IMR-90 (cell line): Measurements from ENCODE around the gene MTUS2.

Source experiments
- FOS ChIP-seq: fragments of 150-350 bp; IDR thresholded peaks from 2 replicates; pipeline ENCODE4 v1.6.1; 2016; ENCODE audit warnings: low read depth, low read length
- MAZ ChIP-seq: IDR thresholded peaks from 2 replicates; pipeline ENCODE4 v1.6.1; 2012; ENCODE audit warnings: low read depth, mild to moderate bottlenecking, low read length, improper control_type of control experiment, moderate library complexity, borderline replicate concordance
- MXI1 ChIP-seq: IDR thresholded peaks from 2 replicates; pipeline ENCODE4 v1.6.1; 2012; ENCODE audit warnings: low read depth, mild to moderate bottlenecking, low read length, moderate library complexity, borderline replicate concordance
- POLR2A ChIP-seq: IDR thresholded peaks from 2 replicates; pipeline ENCODE4 v1.6.1; 2012; ENCODE audit warnings: mild to moderate bottlenecking, low read depth, low read length
- RAD21 ChIP-seq: IDR thresholded peaks from 2 replicates; pipeline ENCODE4 v1.6.1; 2012; ENCODE audit warnings: low read length, improper control_type of control experiment
- RCOR1 ChIP-seq: IDR thresholded peaks from 2 replicates; pipeline ENCODE4 v1.6.1; 2012; ENCODE audit warnings: mild to moderate bottlenecking, low read length, improper control_type of control experiment; ENCODE audit not compliant: insufficient replicate concordance
- TF ChIP-seq, protein P1 (sequence below): conservative IDR thresholded peaks from 2 replicates; pipeline ENCODE4 v1.5.1; 2012; ENCODE audit warnings: mild to moderate bottlenecking, low read depth, low read length, improper control_type of control experiment
- TF ChIP-seq, protein P2 (sequence below): fragments of 150-350 bp; IDR thresholded peaks from 2 replicates; pipeline ENCODE4 v1.6.1; 2017; ENCODE audit warnings: mild to moderate bottlenecking, antibody characterized with exemption, low read length, low read depth

DNA sequence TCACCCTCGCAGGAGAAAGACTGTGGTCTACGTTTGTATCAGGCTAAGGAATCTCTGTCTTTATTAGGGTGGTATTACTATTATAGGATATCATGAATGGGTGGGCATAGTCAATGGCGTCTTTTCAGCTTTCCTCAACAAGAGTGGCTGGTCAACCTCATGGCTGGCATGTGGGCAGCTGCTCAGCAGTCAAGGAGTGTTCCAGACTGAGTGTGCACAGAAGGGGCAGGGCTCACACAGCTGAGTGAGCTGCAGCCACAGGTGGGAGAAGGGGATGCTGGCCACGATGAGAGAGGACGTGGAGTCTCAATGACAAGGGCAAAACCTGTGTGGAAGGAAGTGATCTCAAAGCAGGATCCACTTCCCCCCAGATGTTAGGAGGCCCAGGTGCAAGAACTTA, 720.7 kb downstream of the MTUS2 start:
- TF ChIP-seq, protein P1, sequence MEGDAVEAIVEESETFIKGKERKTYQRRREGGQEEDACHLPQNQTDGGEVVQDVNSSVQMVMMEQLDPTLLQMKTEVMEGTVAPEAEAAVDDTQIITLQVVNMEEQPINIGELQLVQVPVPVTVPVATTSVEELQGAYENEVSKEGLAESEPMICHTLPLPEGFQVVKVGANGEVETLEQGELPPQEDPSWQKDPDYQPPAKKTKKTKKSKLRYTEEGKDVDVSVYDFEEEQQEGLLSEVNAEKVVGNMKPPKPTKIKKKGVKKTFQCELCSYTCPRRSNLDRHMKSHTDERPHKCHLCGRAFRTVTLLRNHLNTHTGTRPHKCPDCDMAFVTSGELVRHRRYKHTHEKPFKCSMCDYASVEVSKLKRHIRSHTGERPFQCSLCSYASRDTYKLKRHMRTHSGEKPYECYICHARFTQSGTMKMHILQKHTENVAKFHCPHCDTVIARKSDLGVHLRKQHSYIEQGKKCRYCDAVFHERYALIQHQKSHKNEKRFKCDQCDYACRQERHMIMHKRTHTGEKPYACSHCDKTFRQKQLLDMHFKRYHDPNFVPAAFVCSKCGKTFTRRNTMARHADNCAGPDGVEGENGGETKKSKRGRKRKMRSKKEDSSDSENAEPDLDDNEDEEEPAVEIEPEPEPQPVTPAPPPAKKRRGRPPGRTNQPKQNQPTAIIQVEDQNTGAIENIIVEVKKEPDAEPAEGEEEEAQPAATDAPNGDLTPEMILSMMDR, result no peak
- no peak for TF ChIP-seq RCOR1
- TF ChIP-seq, protein P2, sequence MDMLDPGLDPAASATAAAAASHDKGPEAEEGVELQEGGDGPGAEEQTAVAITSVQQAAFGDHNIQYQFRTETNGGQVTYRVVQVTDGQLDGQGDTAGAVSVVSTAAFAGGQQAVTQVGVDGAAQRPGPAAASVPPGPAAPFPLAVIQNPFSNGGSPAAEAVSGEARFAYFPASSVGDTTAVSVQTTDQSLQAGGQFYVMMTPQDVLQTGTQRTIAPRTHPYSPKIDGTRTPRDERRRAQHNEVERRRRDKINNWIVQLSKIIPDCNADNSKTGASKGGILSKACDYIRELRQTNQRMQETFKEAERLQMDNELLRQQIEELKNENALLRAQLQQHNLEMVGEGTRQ, result no peak
- TF ChIP-seq POLR2A, result no peak
- TF ChIP-seq RAD21, result no peak
- no peak for TF ChIP-seq MAZ
- TF ChIP-seq FOS, result no peak
- TF ChIP-seq MXI1, result no peak
